ENCODE data around the gene HHAT.

- no peak for TF ChIP-seq SOX6 (IDR thresholded peaks at IDR 0.05)
- no peak for TF ChIP-seq SOX6 (CRISPR knock-in tag; IDR thresholded peaks at IDR 0.05)
- no peak for TF ChIP-seq ZBTB7A (CRISPR knock-in tag; IDR thresholded peaks at IDR 0.05)
- no peak for TF ChIP-seq EHMT2 (IDR thresholded peaks at IDR 0.05; ENCODE audit: borderline replicate concordance, low read depth, low read length)
- no peak for TF ChIP-seq EZH2 (conservative IDR thresholded peaks at IDR 0.05; ENCODE audit: low read depth, low read length)
- TF ChIP-seq ZNF263 (CRISPR knock-in tag; IDR thresholded peaks at IDR 0.05), result no peak
These were observed 73.9 kb downstream of the HHAT start for GRCh38 chr1:210402560-210402959.
